Vagina (tissue), 2 donors: ENCODE data around the gene RHOU. TPM values are rescaled to one million over a fixed set of nuclear protein-coding genes. Genes with fewer than 3 reads are reported as not detected.

Experiments
- DNase-seq, 2 donors: peaks; one replicate each; pipeline ENCODE4 v3.0.0-alpha.2; 2017; ENCODE audit errors: extremely low spot score in 2 of 2
- H3K27ac ChIP-seq: fragments of 200-600 bp; sonication (generic); one replicate; pipeline ENCODE4 v1.5.1; 2019
- H3K27me3 ChIP-seq: fragments of 200-600 bp; sonication (generic); one replicate; pipeline ENCODE4 v1.5.1; 2019
- H3K36me3 ChIP-seq, 2 donors: fragments of 200-600 bp; sonication (generic); one replicate each; pipeline ENCODE4 v1.5.1; 2017 to 2019
- H3K4me1 ChIP-seq: fragments of 200-600 bp; sonication (generic); one replicate; pipeline ENCODE4 v1.5.1; 2019
- H3K4me3 ChIP-seq, 2 donors: fragments of 200-600 bp; sonication (generic); 1 replicate in 1 of 2; 2 replicates in 1 of 2; pipeline ENCODE4 v1.5.1; 2016 to 2019
- H3K9me3 ChIP-seq: fragments of 200-600 bp; sonication (generic); one replicate; pipeline ENCODE4 v1.5.1; 2019
- POLR2A ChIP-seq, 2 donors: fragments of 450-650 bp; IDR thresholded peaks; one replicate each; pipeline ENCODE4 v1.6.1; 2017; ENCODE audit warnings: antibody characterized with exemption in 2 of 2, mild to moderate bottlenecking in 2 of 2, moderate library complexity in 2 of 2
- POLR2AphosphoS5 ChIP-seq, 2 donors: sonication (generic); formaldehyde crosslinking; IDR thresholded peaks; one replicate each; pipeline ENCODE4 v1.9.0; 2017; ENCODE audit warnings: antibody characterized with exemption in 2 of 2, mild to moderate bottlenecking in 2 of 2, low read depth in 1 of 2; ENCODE audit not compliant: insufficient read depth in 1 of 2
- intact Hi-C: fragments of 100-400 bp; cut with DNase I; formaldehyde crosslinking; loops from one replicate; pipeline ENCODE4 v1.15.1; 2023
- total RNA-seq: library from RNA; depleted of rRNA; stranded (reverse); fragments of >200 nt; gene quantifications from one replicate; pipeline ENCODE4 v1.2.3, GENCODE V29; 2016
- TF ChIP-seq, protein P1 (sequence below), 3 experiments: fragments of 450-650 bp in 2 of 3; fragments of 200-600 bp in 1 of 3; sonication (generic) in 1 of 3; IDR thresholded peaks; one replicate each; pipeline ENCODE4 v1.5.1; 2017 to 2019; ENCODE audit warnings: antibody characterized with exemption in 3 of 3, mild to moderate bottlenecking in 2 of 3, moderate library complexity in 2 of 3

Gene RHOU
- total RNA-seq, 1 donor from 2014 or later = 10.8 TPM

DNA sequence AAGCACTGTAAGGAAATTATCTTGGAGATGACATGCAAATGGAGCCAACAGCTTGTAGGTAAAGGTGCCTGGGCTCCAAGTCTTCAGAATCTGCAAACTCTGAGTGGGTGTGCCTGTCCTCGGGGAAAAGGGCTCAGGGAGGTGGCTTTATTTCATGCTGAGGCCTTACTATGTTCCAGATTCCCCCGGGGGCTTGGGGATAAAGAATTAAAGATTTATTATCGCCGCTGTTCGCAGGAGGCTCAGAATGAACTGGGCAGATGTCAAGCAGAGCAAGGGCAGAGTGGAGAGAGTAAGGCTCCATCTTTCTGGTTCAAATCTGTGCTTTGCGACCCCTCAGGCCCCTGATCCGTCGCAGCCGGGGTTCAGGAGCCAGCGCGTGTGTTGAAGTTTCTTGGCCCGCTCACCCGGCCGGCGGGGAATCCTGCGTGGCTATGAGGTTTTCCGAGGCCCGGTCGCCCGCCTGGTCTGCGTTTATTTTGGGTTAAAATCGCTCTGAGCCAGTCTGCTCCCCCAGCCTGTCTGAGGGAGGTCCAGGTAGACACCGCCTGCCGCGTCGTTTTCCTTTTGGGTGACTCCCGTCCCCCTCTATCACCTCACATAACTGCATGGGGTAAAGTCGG lies 19.5 kb downstream of the RHOU start:
- H3K9me3 ChIP-seq = no peaks in the 10 kb centered on the region
- no peaks in the 10 kb centered on the region for H3K27me3 ChIP-seq

DNA sequence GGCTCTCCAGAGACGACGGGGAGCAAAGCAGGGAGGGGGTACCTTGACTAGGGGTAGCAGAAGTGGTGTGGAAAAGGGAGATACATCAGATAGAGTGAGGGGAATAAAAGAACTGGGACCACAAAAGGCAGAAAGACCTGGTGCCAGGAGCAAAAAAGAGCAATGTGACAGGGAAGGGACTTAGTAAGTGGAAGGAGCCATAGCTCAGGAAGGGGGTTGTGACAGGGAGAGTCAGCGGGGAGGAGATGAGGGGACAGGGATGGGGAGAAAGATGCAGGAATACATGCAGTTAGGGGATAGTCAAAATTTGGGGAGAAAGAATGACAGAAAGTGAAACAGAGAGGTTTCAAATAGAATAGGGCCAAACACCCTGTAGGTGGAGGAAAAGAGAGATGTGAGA lies 20.5 kb downstream of the RHOU start:
- Histone ChIP-seq H3K36me3 (no peaks in the 10 kb centered on the region), H3K27ac (no peak overlapping the region), H3K27me3 (no peaks in the 10 kb centered on the region), H3K4me1 (no peaks in the 10 kb centered on the region), H3K4me3 (no peak overlapping the region), H3K9me3 (no peaks in the 10 kb centered on the region)
- intact Hi-C loops = no loop called here
- no peak for DNase-seq
- TF ChIP-seq POLR2A (IDR thresholded peaks at IDR 0.05) (no peak), POLR2AphosphoS5 (IDR thresholded peaks at IDR 0.05; ENCODE audit: insufficient read depth in 1 of 2, low read depth in 1 of 2) (no peak)
- TF ChIP-seq, protein P1, sequence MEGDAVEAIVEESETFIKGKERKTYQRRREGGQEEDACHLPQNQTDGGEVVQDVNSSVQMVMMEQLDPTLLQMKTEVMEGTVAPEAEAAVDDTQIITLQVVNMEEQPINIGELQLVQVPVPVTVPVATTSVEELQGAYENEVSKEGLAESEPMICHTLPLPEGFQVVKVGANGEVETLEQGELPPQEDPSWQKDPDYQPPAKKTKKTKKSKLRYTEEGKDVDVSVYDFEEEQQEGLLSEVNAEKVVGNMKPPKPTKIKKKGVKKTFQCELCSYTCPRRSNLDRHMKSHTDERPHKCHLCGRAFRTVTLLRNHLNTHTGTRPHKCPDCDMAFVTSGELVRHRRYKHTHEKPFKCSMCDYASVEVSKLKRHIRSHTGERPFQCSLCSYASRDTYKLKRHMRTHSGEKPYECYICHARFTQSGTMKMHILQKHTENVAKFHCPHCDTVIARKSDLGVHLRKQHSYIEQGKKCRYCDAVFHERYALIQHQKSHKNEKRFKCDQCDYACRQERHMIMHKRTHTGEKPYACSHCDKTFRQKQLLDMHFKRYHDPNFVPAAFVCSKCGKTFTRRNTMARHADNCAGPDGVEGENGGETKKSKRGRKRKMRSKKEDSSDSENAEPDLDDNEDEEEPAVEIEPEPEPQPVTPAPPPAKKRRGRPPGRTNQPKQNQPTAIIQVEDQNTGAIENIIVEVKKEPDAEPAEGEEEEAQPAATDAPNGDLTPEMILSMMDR (IDR thresholded peaks at IDR 0.05) = no peak

More for the DNA sequence above, 19.5 kb downstream of the RHOU start:
- H3K36me3 ChIP-seq = no peaks in the 10 kb centered on the region
- H3K4me1 ChIP-seq = no peaks in the 10 kb centered on the region
- H3K4me3 ChIP-seq = no peak overlapping the region
- TF ChIP-seq POLR2AphosphoS5 (IDR thresholded peaks at IDR 0.05; ENCODE audit: insufficient read depth in 1 of 2, low read depth in 1 of 2) (no peak), POLR2A (IDR thresholded peaks at IDR 0.05) (no peak)
- TF ChIP-seq, protein P1 (IDR thresholded peaks at IDR 0.05) = no peak
- H3K27ac ChIP-seq = no peak overlapping the region
- DNase-seq = no peak
- intact Hi-C loops = no loop called here

DNA sequence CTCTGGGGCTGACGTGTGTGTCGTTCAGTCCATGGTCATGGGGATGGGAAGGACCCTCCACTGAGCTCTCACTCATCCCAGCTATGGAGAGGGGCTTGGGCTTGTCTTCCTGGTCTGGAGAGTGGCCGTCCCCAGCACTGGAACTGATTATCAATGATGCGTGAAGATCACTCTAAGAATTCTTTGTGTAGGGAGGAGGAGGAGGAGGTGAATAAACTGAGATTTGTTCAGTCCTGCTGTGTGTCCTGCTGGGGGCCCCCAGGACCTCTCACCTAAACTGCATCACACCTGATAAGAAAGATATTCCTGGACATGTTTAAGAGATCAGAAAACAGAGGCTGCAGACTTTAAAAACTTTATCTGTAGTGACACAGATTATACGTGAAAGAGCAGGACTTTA lies 21.2 kb downstream of the RHOU start:
- no peaks in the 10 kb centered on the region for H3K27me3 ChIP-seq
- H3K4me1 ChIP-seq = no peaks in the 10 kb centered on the region
- DNase-seq = no peak
- TF ChIP-seq POLR2A (IDR thresholded peaks at IDR 0.05) (no peak), POLR2AphosphoS5 (IDR thresholded peaks at IDR 0.05; ENCODE audit: insufficient read depth in 1 of 2, low read depth in 1 of 2) (no peak)
- TF ChIP-seq, protein P1 (IDR thresholded peaks at IDR 0.05) = no peak
- intact Hi-C loops = no loop called here
- no peaks in the 10 kb centered on the region for H3K9me3 ChIP-seq
- no peak overlapping the region for H3K4me3 ChIP-seq
- no peaks in the 10 kb centered on the region for H3K36me3 ChIP-seq
- no peak overlapping the region for H3K27ac ChIP-seq

DNA sequence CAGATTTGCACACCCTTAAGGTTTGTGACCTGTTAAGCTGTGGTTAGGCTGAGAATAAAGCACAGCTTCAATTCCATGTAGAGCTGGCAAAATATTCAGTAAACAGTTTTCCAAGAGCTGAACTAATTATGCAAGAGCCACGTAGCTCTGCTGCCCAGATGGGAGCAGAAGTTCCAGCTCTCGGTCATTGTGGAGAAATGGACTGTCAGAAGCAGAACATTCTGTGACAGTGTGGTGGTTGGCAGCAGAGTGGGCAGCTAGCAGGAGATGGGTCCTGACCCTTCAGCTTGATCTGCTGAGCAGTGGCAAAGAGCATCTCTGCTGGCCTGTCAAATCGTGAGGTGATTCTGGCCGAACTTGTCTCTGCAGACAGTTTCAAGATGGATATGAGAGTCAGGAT lies 23.2 kb downstream of the RHOU start:
- no peaks in the 10 kb centered on the region for H3K9me3 ChIP-seq
- no peak for DNase-seq
- no peaks in the 10 kb centered on the region for H3K27me3 ChIP-seq
- H3K4me3 ChIP-seq = no peak overlapping the region
- intact Hi-C loops = no loop called here
- TF ChIP-seq, protein P1 (IDR thresholded peaks at IDR 0.05) = no peak
- TF ChIP-seq POLR2AphosphoS5 (IDR thresholded peaks at IDR 0.05; ENCODE audit: insufficient read depth in 1 of 2, low read depth in 1 of 2) (no peak), POLR2A (IDR thresholded peaks at IDR 0.05) (no peak)
- H3K4me1 ChIP-seq = no peaks in the 10 kb centered on the region
- H3K27ac ChIP-seq = no peak overlapping the region
- H3K36me3 ChIP-seq = no peaks in the 10 kb centered on the region

DNA sequence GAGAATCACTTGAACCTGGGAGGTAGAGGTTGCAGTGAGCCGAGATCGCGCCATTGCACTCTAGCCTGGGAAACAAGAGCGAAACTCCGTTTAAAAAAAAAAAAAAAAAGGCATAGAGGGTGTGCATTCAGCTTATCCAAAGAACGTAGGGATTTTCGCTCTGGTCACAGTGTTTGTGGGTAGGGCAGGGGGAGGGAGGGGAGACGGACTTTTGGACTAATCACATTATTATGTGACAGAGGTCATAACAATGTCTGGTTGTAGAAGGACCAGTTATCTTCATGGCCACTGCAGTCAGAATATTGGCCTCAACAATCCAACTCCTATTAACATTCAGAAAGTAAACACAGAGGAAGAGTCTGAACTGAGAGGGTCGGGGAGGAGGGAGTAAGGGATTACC lies 25.7 kb downstream of the RHOU start:
- Histone ChIP-seq H3K27ac (no peak overlapping the region), H3K27me3 (no peaks in the 10 kb centered on the region), H3K4me3 (no peak overlapping the region), H3K36me3 (no peaks in the 10 kb centered on the region), H3K9me3 (no peaks in the 10 kb centered on the region), H3K4me1 (no peaks in the 10 kb centered on the region)
- TF ChIP-seq POLR2A (IDR thresholded peaks at IDR 0.05) (no peak), POLR2AphosphoS5 (IDR thresholded peaks at IDR 0.05; ENCODE audit: insufficient read depth in 1 of 2, low read depth in 1 of 2) (no peak)
- TF ChIP-seq, protein P1 (IDR thresholded peaks at IDR 0.05) = no peak
- no peak for DNase-seq
- intact Hi-C loops = loop anchor here (5.0 kb wide), 1 partner anchor 1651 kb away; no protein-coding TSS in a partner anchor
